OCI-LY1 (cell line): ENCODE results near the gene KRTAP10-7.
"Not testable (repeated sequence)": the region's sequence is repeated elsewhere in the genome, so short reads cannot be mapped to it uniquely, and the experiment has no call there.

Experiments used
- H2AFZ ChIP-seq: fragments of 200-600 bp; sonication (generic), shearing (Covaris generic); 2 replicates; pipeline ENCODE4 v1.6.0; 2014; ENCODE audit warnings: antibody characterized with exemption, mild to moderate bottlenecking, low read length
- H3F3A ChIP-seq: fragments of 200-600 bp; sonication (generic), shearing (Covaris generic); 2 replicates; pipeline ENCODE4 v1.6.0; 2014; ENCODE audit warnings: mild to moderate bottlenecking, antibody characterized with exemption, low read length, moderate library complexity; ENCODE audit not compliant: insufficient read depth
- H3K27ac ChIP-seq: fragments of 200-600 bp; sonication (generic); 2 replicates; pipeline ENCODE4 v1.5.1; 2014; ENCODE audit warnings: low read length, mixed run types, mild to moderate bottlenecking, low read depth; ENCODE audit not compliant: poor library complexity, severe bottlenecking
- H3K27me3 ChIP-seq: fragments of 200-600 bp; sonication (generic); 2 replicates; pipeline ENCODE4 v1.6.0; 2014; ENCODE audit warnings: antibody characterized with exemption, mild to moderate bottlenecking, low read length, moderate library complexity; ENCODE audit not compliant: insufficient read depth
- H3K36me3 ChIP-seq: fragments of 200-600 bp; sonication (generic); 2 replicates; pipeline ENCODE4 v1.6.1; 2014; ENCODE audit warnings: mild to moderate bottlenecking, antibody characterized with exemption, low read length, moderate library complexity, mixed read lengths; ENCODE audit not compliant: insufficient read depth
- H3K4me1 ChIP-seq: fragments of 200-600 bp; sonication (generic); 2 replicates; pipeline ENCODE4 v1.5.1; 2014; ENCODE audit warnings: mild to moderate bottlenecking, low read length, moderate library complexity; ENCODE audit not compliant: insufficient read depth, severe bottlenecking
- H3K4me2 ChIP-seq: fragments of 200-600 bp; sonication (generic), shearing (Covaris generic); 2 replicates; pipeline ENCODE4 v1.6.1; 2014; ENCODE audit warnings: low read length
- H3K4me3 ChIP-seq: fragments of 200-600 bp; sonication (generic); 2 replicates; pipeline ENCODE4 v1.5.1; 2014; ENCODE audit warnings: low read length, low read depth, mild to moderate bottlenecking, mixed read lengths; ENCODE audit not compliant: poor library complexity, severe bottlenecking
- H3K79me2 ChIP-seq: fragments of 200-600 bp; shearing (Covaris generic); 2 replicates; pipeline ENCODE4 v1.6.1; 2016; ENCODE audit warnings: mixed run types, low read length, mixed read lengths; ENCODE audit not compliant: insufficient read depth
- H3K9ac ChIP-seq: fragments of 200-600 bp; sonication (generic), shearing (Covaris generic); 2 replicates; pipeline ENCODE4 v1.6.1; 2014; ENCODE audit warnings: mild to moderate bottlenecking, low read length, mixed read lengths
- H3K9me2 ChIP-seq: fragments of 200-600 bp; sonication (generic), shearing (Covaris generic); 2 replicates; pipeline ENCODE4 v1.6.1; 2014; ENCODE audit warnings: low read depth, mild to moderate bottlenecking, low read length, mixed read lengths
- H3K9me3 ChIP-seq: fragments of 200-600 bp; shearing (Covaris generic); 2 replicates; pipeline ENCODE4 v1.6.1; 2014; ENCODE audit warnings: low read length, mixed read lengths
- H4K20me1 ChIP-seq: fragments of 200-600 bp; sonication (generic), shearing (Covaris generic); 2 replicates; pipeline ENCODE4 v1.6.0; 2016; ENCODE audit warnings: mild to moderate bottlenecking, low read length; ENCODE audit not compliant: insufficient read depth
- CTCF ChIP-seq: fragments of 200-600 bp; sonication (generic), shearing (Covaris generic); IDR thresholded peaks from 2 replicates; pipeline ENCODE4 v1.5.1; 2017; ENCODE audit warnings: mild to moderate bottlenecking, antibody characterized with exemption, low read length, moderate library complexity, mixed read lengths
- EZH2 ChIP-seq: fragments of 200-600 bp; sonication (generic), shearing (Covaris generic); IDR thresholded peaks from 2 replicates; pipeline ENCODE4 v1.8.0; 2017; ENCODE audit warnings: borderline replicate concordance, mixed run types, mild to moderate bottlenecking, antibody characterized with exemption, low read length, moderate library complexity, mixed read lengths

Gene KRTAP10-7

DNA sequence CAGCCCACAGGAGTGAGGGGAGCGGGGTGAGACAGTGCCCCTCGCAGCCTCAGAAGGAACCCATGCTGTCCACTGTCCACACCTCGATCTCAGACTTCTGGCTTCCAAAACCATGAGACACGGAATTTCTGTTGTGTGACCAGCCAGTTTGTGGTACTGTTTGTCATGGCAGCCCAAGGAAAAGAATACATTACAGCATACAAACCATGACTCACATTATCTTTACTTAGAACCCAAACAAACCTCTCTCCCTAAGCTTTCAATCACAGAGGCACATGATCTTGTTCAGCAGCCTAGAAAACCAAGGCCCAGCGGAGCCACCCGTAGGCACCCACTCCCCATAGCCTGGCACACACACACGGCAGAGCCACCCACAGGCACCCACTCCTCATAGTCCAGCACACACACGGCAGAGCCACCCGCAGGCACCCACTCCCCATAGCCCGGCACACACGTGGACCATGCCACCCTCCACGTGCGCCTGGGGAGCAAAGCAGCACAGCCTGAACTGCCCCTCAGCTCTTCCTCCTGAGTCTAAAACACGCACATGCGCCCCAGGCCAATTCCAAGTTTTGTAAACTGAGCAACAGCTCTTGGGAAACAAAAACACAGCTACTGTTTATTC is 27.3 kb upstream of the KRTAP10-7 start:
- no peaks in the 10 kb centered on the region for H4K20me1 ChIP-seq
- H3K4me1 ChIP-seq = no peaks in the 10 kb centered on the region
- no peaks in the 10 kb centered on the region for H3K79me2 ChIP-seq
- no peaks in the 10 kb centered on the region for H3K9me2 ChIP-seq
- TF ChIP-seq CTCF (no peak), EZH2 (no peak)
- H3K27ac ChIP-seq = no peak overlapping the region
- peaks cover 4% of the 10 kb centered on the region; the same call in 1 of the 2 replicates for H3K9me3 ChIP-seq
- no peaks in the 10 kb centered on the region for H3F3A ChIP-seq
- no peak overlapping the region for H3K4me2 ChIP-seq
- no peak overlapping the region for H3K4me3 ChIP-seq
- H3K27me3 ChIP-seq = peaks cover 8% of the 10 kb centered on the region; the same call in 1 of the 2 replicates
- H2AFZ ChIP-seq = no peak overlapping the region
- H3K9ac ChIP-seq = no peak overlapping the region
- no peaks in the 10 kb centered on the region; the same call in 1 of the 2 replicates for H3K36me3 ChIP-seq

DNA sequence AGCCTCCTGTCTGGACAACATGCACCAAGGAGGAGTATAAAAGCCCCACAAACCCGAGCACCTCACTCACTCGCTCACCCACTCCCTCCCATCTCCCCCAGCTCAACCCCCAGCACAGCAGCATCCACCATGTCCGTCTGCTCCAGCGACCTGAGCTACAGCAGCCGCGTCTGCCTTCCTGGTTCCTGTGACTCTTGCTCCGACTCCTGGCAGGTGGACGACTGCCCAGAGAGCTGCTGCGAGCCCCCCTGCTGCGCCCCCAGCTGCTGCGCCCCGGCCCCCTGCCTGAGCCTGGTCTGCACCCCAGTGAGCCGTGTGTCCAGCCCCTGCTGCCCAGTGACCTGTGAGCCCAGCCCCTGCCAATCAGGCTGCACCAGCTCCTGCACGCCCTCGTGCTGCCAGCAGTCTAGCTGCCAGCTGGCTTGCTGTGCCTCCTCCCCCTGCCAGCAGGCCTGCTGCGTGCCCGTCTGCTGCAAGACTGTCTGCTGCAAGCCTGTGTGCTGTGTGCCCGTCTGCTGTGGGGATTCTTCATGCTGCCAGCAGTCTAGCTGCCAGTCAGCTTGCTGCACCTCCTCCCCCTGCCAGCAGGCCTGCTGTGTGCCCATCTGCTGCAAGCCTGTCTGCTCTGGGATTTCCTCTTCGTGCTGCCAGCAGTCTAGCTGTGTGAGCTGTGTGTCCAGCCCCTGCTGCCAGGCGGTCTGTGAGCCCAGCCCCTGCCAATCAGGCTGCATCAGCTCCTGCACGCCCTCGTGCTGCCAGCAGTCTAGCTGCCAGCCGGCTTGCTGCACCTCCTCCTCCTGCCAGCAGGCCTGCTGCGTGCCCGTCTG is 26.6 kb upstream of the KRTAP10-7 start, which contains the start of gene KRTAP10-4:
TSS of gene KRTAP10-4 (plus strand) at position 100 of the 827 bp plus-strand sequence. CDS start at position 130, 30 bp downstream.
- H3K9ac ChIP-seq, H3F3A ChIP-seq, H3K4me3 ChIP-seq, H3K4me2 ChIP-seq, H3K9me2 ChIP-seq, H3K79me2 ChIP-seq, H4K20me1 ChIP-seq, H3K36me3 ChIP-seq, H3K9me3 ChIP-seq, H3K27ac ChIP-seq, H3K4me1 ChIP-seq, H2AFZ ChIP-seq, H3K27me3 ChIP-seq: not testable (repeated sequence)

DNA sequence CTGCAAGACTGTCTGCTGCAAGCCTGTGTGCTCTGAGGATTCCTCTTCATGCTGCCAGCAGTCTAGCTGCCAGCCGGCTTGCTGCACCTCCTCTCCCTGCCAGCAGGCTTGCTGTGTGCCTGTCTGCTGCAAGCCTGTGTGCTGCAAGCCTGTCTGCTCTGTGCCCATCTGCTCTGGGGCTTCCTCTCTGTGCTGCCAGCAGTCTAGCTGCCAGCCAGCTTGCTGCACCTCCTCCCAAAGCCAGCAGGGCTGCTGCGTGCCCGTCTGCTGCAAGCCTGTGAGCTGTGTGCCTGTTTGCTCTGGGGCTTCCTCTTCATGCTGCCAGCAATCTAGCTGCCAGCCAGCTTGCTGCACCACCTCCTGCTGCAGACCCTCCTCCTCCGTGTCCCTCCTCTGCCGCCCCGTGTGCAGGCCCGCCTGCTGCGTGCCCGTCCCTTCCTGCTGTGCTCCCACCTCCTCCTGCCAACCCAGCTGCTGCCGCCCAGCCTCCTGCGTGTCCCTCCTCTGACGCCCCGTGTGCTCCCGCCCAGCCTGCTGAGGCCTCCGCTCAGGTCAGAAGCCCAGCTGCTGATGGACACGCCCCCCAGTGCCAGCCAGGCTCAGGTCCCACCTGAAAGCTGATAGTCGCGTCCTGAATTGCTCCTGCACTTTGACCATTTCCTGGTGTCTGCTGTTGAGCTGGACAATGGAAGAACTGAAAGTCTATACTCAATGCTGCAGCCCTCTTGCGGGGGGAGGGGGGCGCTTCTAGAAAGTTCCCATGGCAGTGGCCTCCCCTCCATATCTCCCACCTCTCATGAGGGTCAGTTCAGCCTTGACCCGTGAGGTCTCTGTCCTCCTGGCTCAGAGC is 25.7 kb upstream of the KRTAP10-7 start:
- H3K4me2 ChIP-seq = no peak overlapping the region
- H3F3A ChIP-seq = no peaks in the 10 kb centered on the region
- no peak for TF ChIP-seq CTCF
- TF ChIP-seq EZH2 = no peak
- H3K27me3 ChIP-seq = peaks cover 3% of the 10 kb centered on the region; the same call in 1 of the 2 replicates
- no peaks in the 10 kb centered on the region for H3K9me2 ChIP-seq
- H4K20me1 ChIP-seq = no peaks in the 10 kb centered on the region
- no peak overlapping the region for H3K27ac ChIP-seq
- H3K4me1 ChIP-seq = no peaks in the 10 kb centered on the region
- H3K9ac ChIP-seq = no peak overlapping the region
- no peaks in the 10 kb centered on the region; the same call in 1 of the 2 replicates for H3K36me3 ChIP-seq
- no peak overlapping the region for H2AFZ ChIP-seq
- no peak overlapping the region for H3K4me3 ChIP-seq
- H3K79me2 ChIP-seq = no peaks in the 10 kb centered on the region
- peaks cover 4% of the 10 kb centered on the region; the same call in 1 of the 2 replicates for H3K9me3 ChIP-seq
